Stimulated activated CD4-positive, alpha-beta T cell treated with anti-CD3 and anti-CD28 coated beads, Interleukin-12 subunit alpha, Interleukin-12 subunit beta, amount 100 ng/mL, for 24 hours (primary cell): Measurements from ENCODE around the gene JMJD8.

Experiments used
- DNase-seq, 2 experiments: peaks; one replicate each; pipeline ENCODE4 v3.0.0-alpha.2; 2020; ENCODE audit warnings: low read depth in 2 of 2

JMJD8 gene

DNA sequence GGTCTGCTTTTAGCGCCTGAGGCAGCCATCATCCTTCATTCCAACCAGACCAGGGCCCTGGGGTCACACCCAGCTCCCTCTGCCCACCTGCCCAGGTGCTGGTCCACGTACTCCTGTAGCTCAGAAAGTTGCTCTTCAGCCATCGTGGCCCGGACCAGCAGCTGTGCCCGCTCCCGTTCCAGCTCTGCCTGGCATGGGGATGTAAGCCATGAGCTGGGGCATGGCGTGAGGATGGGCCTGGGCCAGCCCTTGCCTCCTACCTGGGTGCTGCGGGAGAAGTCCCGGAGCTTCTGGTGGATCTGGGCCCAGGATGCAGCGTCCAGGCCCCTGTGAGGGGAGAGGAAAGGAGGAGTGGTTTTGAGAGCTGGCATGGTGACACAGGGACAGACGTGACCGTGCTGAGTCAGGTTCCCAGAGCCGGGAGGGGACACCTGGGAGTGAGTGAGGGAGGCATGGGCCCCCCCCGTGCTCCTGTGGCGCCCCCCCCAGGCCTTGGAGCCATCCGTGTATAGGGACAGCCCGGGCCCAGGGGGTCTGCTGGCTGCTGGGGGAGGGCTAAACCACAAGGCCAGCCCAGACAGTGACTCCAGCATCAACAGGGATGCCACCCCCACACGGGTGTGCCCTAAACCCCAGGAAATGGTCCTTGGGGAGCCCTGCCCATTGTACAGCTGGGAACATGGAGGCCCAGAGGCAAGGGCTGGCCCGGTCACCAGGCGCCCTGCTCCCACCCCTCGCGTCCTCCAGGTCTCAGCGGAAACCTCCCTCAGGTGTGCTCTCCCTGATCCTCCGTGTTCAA, 38.9 kb upstream of the JMJD8 start:
- no peak for DNase-seq

- DNase-seq = no peak
Measured at GRCh38 chr16:721765-722540, 37.8 kb upstream of the JMJD8 start.

DNA sequence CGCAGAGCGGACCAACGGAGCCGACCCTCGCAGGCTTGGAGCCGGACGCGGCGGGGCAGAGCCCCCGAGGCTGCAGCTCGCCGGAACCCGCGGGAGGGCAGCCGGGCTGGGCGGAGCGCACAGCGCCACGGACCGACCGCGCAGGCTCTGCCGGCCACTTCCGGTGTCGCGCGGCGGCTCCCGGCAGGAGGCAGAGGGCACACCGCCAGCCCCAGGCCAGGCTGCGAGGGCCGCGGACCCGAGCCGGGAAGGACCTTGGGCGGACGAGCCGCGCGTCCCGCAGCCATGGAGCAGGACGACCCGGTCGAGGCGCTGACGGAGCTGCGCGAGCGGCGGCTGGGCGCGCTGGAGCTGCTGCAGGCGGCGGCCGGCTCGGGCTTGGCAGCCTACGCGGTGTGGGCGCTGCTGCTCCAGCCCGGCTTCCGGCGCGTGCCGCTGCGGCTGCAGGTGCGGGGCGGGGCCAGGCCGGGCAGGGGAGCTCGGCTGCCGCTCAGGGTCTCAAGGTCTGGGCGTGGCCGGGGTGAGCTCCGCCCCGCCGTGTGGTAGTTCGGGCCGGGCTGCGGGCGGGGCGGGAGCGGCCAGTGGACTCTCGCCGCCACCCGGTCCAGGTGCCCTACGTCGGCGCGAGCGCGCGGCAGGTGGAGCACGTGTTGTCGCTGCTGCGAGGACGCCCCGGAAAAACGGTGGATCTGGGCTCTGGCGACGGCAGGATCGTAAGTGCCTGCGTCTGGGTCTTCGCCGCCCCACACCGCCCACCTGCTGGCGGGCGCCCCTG, 37.0 kb upstream of the JMJD8 start, which contains the start of gene ANTKMT:
TSS of gene ANTKMT (plus strand) at position 157 of the 775 bp plus-strand sequence. CDS start at position 286, 129 bp downstream.
- DNase-seq = peak; percentile 61 to 72

GRCh38 chr16:720447-720989, 36.4 kb upstream of the JMJD8 start:
- DNase-seq = peak in 1 of 2 experiments; percentile 60

DNA sequence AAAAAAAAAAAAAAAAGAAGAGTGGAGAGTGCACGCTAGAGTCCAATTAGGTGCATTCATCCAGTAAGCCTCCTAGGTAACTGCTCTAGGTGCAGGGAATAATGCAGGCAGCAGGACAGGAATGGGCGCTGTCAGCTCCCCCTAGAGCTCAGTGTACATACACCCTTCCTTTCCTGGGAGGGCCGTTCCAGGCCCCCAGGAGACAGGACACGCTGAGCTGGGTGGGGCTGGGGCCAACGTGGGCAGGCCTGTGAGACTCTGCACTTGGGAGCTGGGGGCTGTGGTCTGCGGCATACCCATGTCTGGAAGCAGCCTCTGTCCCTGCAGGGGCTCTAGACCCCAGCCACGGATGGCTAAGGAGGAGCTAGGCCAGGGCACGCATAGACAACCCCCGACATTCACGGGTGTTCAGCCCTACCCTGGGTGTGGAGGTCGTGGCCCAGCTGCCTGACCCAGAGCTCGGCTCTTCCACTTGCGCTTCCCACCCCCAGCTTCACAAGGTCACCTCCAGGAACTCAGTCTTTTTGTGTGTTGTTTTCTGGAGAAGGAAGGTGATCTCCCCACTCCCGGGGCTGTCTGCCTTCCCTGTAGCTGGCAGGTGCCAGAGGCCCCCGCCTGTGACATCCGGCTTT, 35.8 kb upstream of the JMJD8 start:
- no peak for DNase-seq

- no peak for DNase-seq
Measured at GRCh38 chr16:718922-719321, 34.8 kb upstream of the JMJD8 start.

DNA sequence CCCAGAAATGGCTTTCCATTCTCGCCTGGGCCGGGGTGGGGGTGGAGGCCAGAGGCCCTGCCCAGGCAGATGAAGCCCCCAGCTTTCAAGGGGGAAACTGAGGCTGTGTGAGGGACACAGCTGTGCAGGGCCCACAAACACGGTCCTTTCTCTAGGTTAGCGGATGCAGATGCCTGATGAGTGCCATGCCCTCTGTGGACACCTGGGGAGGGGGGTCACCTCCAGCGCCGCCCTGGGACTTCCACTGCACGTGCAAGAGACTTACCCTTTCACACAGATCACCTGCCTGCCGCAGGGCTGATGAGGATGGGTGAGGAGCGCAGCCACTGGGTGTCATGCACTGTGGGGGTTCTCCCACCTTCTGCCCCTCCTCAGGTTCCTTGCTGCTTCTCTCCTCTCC, 34.3 kb upstream of the JMJD8 start:
- no peak for DNase-seq

DNA sequence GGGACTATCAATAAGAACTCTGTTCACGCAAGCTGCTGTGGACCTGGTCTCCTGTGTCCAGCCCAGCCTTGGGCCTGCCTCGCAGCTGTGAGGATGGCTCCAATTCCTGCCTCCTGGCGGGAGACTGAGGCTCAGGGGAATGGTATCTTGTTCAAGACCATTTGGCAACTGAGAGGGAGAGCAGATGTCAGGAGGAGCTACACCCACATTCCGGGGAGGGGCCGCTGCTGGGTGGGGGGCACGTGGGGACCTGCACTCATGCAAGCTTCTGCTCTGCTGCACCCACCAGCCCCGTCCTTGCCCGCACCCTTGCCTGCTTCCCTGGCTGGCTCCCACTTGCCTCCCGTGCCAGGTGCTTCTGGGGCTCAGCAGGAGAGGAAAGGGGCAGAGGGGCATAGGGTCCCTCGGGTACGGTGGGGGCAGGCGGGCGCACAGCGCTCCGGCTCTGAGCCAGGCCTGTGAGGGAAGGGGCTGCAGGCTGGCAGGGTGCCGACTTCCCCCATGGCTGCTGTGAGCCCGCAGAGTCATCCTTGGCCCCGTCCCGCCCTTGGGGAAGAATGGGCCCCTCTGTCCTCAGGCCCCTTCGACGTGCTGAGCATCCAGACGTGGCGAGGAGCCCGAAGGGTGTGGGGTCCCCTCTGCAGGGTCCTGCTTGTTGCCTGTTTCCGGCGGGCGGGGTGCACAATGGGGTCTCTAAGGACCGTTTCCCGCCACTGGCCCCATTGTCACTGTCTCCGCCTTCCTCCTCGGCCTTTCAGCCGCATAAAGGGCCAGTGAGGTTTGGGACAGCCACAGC, 33.5 kb upstream of the JMJD8 start:
- no peak for DNase-seq

GRCh38 chr16:716768-717325, 32.7 kb upstream of the JMJD8 start:
- no peak for DNase-seq

GRCh38 chr16:716200-716568, 32.0 kb upstream of the JMJD8 start:
- no peak for DNase-seq

GRCh38 chr16:715477-716199, 31.5 kb upstream of the JMJD8 start:
- DNase-seq = no peak

- peak; percentile 76 to 92 for DNase-seq
Measured at GRCh38 chr16:714558-715476, 30.7 kb upstream of the JMJD8 start, which contains the start of gene METRN. Gene METRN, plus strand, starts transcription at chr16:715118. Its CDS starts 172 bp downstream, at chr16:715290.

DNA sequence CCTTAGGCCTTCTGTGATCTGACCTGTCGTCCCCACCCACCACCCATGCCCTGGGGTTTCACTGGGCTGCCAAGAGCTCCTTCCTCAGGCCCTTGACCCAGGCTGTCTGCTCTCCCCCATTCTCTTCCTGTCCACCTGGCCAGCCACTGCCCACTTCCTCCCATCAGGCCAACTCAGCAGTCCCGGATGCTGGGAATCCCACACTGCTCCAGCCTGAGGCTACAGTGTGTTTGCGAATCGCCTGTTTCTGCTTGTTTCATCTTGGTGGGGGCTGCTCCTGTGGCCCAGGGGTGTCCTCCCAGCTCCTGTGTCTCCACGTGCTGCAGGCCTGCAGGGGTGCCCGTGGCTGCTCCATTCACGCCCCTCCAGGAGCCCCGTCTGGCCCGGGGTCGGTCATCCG, 29.9 kb upstream of the JMJD8 start:
- DNase-seq = no peak

GRCh38 chr16:712740-713250, 28.7 kb upstream of the JMJD8 start:
- DNase-seq = peak in 1 of 2 experiments; percentile 62

DNA sequence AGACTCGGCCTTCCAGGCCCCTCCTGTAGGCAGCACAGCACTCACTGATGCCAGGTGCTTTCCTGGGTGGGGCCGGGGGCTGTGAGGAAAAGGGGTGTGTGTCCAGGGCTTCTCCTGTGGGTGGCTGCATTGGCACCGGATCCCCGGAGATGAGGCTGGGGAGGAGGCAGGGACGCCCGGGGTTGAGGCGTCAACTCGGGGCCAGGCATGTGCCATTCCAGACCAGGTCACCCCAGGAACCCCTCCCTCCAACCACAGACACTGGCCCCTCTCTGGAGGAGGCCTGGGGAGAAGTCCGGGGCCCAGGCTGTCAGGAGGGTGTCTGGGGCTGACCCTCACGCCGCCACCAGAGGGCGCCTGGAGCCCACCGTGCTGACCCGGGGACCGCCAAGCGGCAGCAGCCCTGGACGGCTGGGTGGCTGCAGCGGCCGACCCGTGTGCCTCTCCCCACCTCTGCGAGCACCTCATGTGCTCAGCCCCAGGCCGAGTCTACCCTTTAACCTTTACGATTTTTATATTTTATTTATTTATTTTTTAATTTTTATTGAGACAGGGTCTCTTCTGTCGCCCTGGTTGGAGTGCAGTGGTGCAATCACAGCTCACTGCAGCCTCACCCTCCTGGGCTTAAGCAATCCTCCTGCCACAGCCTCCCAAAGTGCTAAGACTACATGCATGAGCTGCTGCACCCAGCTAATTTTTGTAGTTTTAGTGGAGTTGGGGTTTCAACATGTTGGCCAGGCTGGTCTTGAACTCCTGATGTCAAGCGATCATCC, 27.6 kb upstream of the JMJD8 start:
- peak; percentile 49 to 72 for DNase-seq

DNA sequence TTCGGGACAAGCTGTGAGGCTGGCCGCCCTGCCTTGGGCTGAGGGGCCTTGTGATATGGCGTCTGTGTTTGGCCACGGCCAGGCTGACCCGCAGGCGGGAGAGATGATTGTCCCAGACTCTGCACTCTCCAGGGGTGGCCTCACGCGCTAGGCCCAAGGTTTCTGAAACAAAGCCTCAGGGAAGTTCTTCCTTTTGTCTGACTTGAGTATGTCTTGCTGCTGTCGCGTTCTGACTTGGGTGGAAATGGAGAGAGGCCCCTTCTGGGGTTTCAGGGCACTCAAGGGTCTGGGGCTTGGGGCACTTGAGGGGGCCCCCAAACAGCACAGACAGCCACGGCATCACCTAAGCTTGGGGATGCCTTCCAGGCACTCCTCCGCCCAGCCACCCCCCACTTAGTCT, 26.9 kb upstream of the JMJD8 start:
- DNase-seq = no peak

DNA sequence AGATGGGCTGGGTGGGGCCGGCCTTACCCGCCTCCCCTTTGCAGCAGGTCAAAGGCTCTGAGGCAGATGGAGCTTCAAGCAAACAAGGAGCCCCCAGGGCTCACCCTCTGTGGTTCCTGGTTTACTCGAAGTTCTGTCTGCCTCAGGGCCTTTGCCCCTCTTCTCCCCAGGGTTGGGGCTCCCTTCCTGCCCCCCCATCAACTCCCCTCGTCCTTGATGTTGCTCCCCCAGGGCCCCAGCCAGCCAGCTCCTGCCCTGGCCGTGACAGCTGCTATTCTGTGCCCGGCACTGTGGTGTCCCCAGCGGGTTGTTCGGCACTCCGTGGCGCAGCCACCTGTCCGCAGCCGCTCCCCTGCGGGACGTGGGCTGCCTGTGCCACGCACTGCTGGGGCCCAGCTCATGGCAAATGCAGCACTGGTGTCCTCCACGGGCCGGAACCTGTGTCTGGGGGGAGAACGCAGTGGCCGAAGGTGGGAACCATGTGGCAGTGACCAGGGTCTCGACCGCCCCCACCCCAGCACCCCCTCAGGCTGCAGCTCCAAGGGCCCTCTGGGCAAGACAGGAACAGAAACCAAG, 26.5 kb upstream of the JMJD8 start:
- DNase-seq = no peak
